ENCODE measurements around the gene ERVMER34-1.

Gene ERVMER34-1

GRCh38 chr4:52709155-52709554 is 42.1 kb downstream of the ERVMER34-1 start:
- no peak for DNase-seq (ENCODE audit: low spot score)
- TF ChIP-seq, protein P1, sequence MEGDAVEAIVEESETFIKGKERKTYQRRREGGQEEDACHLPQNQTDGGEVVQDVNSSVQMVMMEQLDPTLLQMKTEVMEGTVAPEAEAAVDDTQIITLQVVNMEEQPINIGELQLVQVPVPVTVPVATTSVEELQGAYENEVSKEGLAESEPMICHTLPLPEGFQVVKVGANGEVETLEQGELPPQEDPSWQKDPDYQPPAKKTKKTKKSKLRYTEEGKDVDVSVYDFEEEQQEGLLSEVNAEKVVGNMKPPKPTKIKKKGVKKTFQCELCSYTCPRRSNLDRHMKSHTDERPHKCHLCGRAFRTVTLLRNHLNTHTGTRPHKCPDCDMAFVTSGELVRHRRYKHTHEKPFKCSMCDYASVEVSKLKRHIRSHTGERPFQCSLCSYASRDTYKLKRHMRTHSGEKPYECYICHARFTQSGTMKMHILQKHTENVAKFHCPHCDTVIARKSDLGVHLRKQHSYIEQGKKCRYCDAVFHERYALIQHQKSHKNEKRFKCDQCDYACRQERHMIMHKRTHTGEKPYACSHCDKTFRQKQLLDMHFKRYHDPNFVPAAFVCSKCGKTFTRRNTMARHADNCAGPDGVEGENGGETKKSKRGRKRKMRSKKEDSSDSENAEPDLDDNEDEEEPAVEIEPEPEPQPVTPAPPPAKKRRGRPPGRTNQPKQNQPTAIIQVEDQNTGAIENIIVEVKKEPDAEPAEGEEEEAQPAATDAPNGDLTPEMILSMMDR (IDR thresholded peaks at IDR 0.05; ENCODE audit: borderline replicate concordance, control extremely low read depth, extremely low read depth, insufficient read depth, missing control alignments), result no peak
- in situ Hi-C loops (cut with MboI; ENCODE audit: low sequenced_read_pairs, unreplicated experiment), result no loop called here

DNA sequence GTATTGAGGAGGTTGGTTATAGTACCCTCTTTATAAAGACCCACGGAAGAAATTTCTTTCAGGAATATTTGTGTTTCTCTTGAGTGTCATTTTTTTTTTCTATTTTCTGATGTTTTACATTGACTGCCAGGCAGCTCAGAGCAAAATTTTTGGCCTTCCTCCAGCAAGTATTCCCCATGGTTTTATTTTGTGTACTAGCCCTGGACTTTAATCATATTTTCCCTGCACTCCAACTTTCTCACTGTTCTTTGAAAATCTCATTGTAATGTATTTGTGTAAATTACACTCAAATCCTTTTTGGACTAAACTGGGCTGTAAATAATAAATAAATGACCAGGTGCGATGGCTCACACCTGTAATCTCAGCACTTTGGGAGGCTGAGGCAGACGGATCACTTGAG is 46.6 kb downstream of the ERVMER34-1 start:
- in situ Hi-C loops (cut with MboI; ENCODE audit: low sequenced_read_pairs, unreplicated experiment), result no loop called here
- no peak for DNase-seq (ENCODE audit: low spot score)
- TF ChIP-seq, protein P1 (IDR thresholded peaks at IDR 0.05; ENCODE audit: borderline replicate concordance, control extremely low read depth, extremely low read depth, insufficient read depth, missing control alignments), result no peak

GRCh38 chr4:52704133-52704532 is 47.1 kb downstream of the ERVMER34-1 start:
- in situ Hi-C loops (cut with MboI; ENCODE audit: low sequenced_read_pairs, unreplicated experiment), result no loop called here
- TF ChIP-seq, protein P1 (IDR thresholded peaks at IDR 0.05; ENCODE audit: borderline replicate concordance, control extremely low read depth, extremely low read depth, insufficient read depth, missing control alignments), result no peak
- no peak for DNase-seq (ENCODE audit: low spot score)

- DNase-seq (ENCODE audit: low spot score), result peak; percentile 30
- in situ Hi-C loops (cut with MboI; ENCODE audit: low sequenced_read_pairs, unreplicated experiment), result no loop called here
- TF ChIP-seq, protein P1 (IDR thresholded peaks at IDR 0.05; ENCODE audit: borderline replicate concordance, control extremely low read depth, extremely low read depth, insufficient read depth, missing control alignments), result no peak
Measured at GRCh38 chr4:52701207-52701606, 50.0 kb downstream of the ERVMER34-1 start.

DNA sequence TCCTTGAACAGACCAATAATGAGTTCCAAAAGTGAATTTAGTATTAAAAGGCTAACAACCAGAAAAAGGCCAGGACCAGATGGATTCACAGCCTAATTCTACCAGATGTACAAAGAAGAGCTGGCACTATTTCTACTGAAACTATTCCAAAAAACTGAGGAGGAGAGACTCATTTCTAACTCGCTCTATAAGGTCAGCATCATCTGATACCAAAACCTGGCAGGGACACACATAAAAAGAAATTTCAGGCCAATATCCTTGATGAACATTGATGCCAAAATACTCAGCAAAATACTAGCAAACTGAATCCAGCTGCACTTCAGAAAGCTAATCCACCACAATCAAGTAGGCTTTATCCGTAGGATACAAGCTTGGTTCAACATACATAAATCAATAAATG is 56.3 kb downstream of the ERVMER34-1 start:
- no peak for DNase-seq (ENCODE audit: low spot score)
- TF ChIP-seq, protein P1 (IDR thresholded peaks at IDR 0.05; ENCODE audit: borderline replicate concordance, control extremely low read depth, extremely low read depth, insufficient read depth, missing control alignments), result no peak
- in situ Hi-C loops (cut with MboI; ENCODE audit: low sequenced_read_pairs, unreplicated experiment), result no loop called here

DNA sequence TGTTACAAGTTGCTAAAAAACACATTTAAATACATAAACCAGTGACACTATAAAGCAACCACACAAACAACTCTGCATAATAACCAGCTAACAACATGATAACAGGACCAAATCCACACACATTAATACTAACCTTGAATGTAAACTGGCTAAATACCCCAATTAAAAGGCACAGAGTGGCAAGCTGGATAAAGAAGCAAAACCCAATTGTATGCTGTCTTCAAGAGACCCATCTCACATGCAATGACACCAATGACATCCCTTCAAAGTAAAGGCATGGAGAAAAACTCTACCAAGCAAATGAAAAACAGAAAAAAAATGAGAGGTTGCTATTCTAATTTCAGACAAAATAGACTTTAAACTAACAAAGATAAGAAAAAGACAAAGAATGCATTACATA is 57.7 kb downstream of the ERVMER34-1 start:
- DNase-seq (ENCODE audit: low spot score), result no peak
- TF ChIP-seq, protein P1 (IDR thresholded peaks at IDR 0.05; ENCODE audit: borderline replicate concordance, control extremely low read depth, extremely low read depth, insufficient read depth, missing control alignments), result no peak
- in situ Hi-C loops (cut with MboI; ENCODE audit: low sequenced_read_pairs, unreplicated experiment), result no loop called here
